Skeletal muscle tissue (tissue), 4 donors: ENCODE measurements around the gene RBMS1. TPM values are rescaled to one million over a fixed set of nuclear protein-coding genes. Genes with fewer than 3 reads are reported as not detected.
A peak's percentile ranks its signal among the peaks of the same experiment; 100 is the strongest.

Experiments used
- H3K27ac ChIP-seq: one replicate; pipeline ENCODE4 v1.7.0; 2013; ENCODE audit warnings: mild to moderate bottlenecking, low read depth, low read length, inconsistent platforms
- H3K27me3 ChIP-seq, 3 donors: one replicate each; pipeline ENCODE4 v1.7.0; 2013; ENCODE audit warnings: low read length in 3 of 3; ENCODE audit not compliant: control insufficient read depth in 3 of 3, insufficient read depth in 3 of 3
- H3K36me3 ChIP-seq, 3 donors: one replicate each; pipeline ENCODE4 v1.7.0; 2013; ENCODE audit warnings: low read length in 3 of 3; ENCODE audit not compliant: control insufficient read depth in 3 of 3, insufficient read depth in 3 of 3
- H3K4me1 ChIP-seq, 3 donors: one replicate each; pipeline ENCODE4 v1.7.0; 2013; ENCODE audit warnings: low read length in 3 of 3, mild to moderate bottlenecking in 3 of 3; ENCODE audit not compliant: control insufficient read depth in 3 of 3, insufficient read depth in 3 of 3
- H3K4me3 ChIP-seq, 3 donors: one replicate each; pipeline ENCODE4 v1.7.0; 2013; ENCODE audit warnings: low read length in 3 of 3
- H3K9ac ChIP-seq, 3 donors: one replicate each; pipeline ENCODE4 v1.7.0; 2013; ENCODE audit warnings: low read length in 3 of 3, mild to moderate bottlenecking in 3 of 3, moderate library complexity in 2 of 3, low read depth in 1 of 3
- H3K9me3 ChIP-seq, 3 donors: one replicate each; pipeline ENCODE4 v1.7.0; 2013; ENCODE audit warnings: low read length in 3 of 3; ENCODE audit not compliant: control insufficient read depth in 3 of 3
- total RNA-seq: library from RNA; depleted of rRNA; stranded (reverse); fragments of >200 nt; gene quantifications from one replicate; pipeline ENCODE4 v1.2.3, GENCODE V29; 2014
- donor health status: Osteomylitis.

RBMS1 gene
- total RNA-seq, 1 donor from 2014 or later, result 48.0 TPM

- peak overlapping the region; percentile 56 for H3K27ac ChIP-seq
- H3K4me3 ChIP-seq, result peak overlapping the region in 2 of 3 donors; percentile 1 to 22
- H3K4me1 ChIP-seq, result peaks cover 49 to 61% (median 51%) of the 10 kb centered on the region in 3 donors
- no peaks in the 10 kb centered on the region for H3K9me3 ChIP-seq
- no peaks in the 10 kb centered on the region for H3K36me3 ChIP-seq
- peak overlapping the region in 1 of 3 donors; percentile 46 for H3K9ac ChIP-seq
- no peaks in the 10 kb centered on the region for H3K27me3 ChIP-seq
Measured at GRCh38 chr2:160238392-160238791, 255.2 kb downstream of the RBMS1 start.

- Histone ChIP-seq H3K36me3 (no peaks in the 10 kb centered on the region), H3K9me3 (no peaks in the 10 kb centered on the region), H3K27me3 (no peaks in the 10 kb centered on the region), H3K9ac (no peak overlapping the region), H3K4me3 (no peak overlapping the region), H3K4me1 (peaks cover 33 to 41% (median 34%) of the 10 kb centered on the region in 3 donors), H3K27ac (no peak overlapping the region)
Measured at GRCh38 chr2:160232905-160233475, 260.6 kb downstream of the RBMS1 start.

GRCh38 chr2:160229591-160229990 is 264.0 kb downstream of the RBMS1 start:
- no peaks in the 10 kb centered on the region for H3K9me3 ChIP-seq
- H3K4me3 ChIP-seq, result no peak overlapping the region
- H3K4me1 ChIP-seq, result peaks cover 48 to 62% (median 58%) of the 10 kb centered on the region in 3 donors
- H3K9ac ChIP-seq, result no peak overlapping the region
- H3K36me3 ChIP-seq, result no peaks in the 10 kb centered on the region
- no peaks in the 10 kb centered on the region for H3K27me3 ChIP-seq
- peak overlapping the region; percentile 76 for H3K27ac ChIP-seq

- peaks cover 58 to 74% (median 71%) of the 10 kb centered on the region in 3 donors for H3K4me1 ChIP-seq
Measured at GRCh38 chr2:160228141-160228917, 265.3 kb downstream of the RBMS1 start.

GRCh38 chr2:160227293-160227915 is 266.2 kb downstream of the RBMS1 start:
- Histone ChIP-seq H3K4me3 (peak overlapping the region in 2 of 3 donors; percentile 7 to 13), H3K27me3 (no peaks in the 10 kb centered on the region), H3K36me3 (no peaks in the 10 kb centered on the region), H3K9me3 (no peaks in the 10 kb centered on the region), H3K9ac (peak overlapping the region in 1 of 3 donors; percentile 7), H3K4me1 (peaks cover 63 to 77% (median 74%) of the 10 kb centered on the region in 3 donors), H3K27ac (peak overlapping the region; percentile 76)

More at GRCh38 chr2:160228141-160228917, 265.3 kb downstream of the RBMS1 start:
- H3K9me3 ChIP-seq, result no peaks in the 10 kb centered on the region
- no peaks in the 10 kb centered on the region for H3K36me3 ChIP-seq
- peak overlapping the region in 1 of 3 donors; percentile 13 for H3K4me3 ChIP-seq
- H3K27ac ChIP-seq, result peak overlapping the region; percentile 76
- no peaks in the 10 kb centered on the region for H3K27me3 ChIP-seq
- H3K9ac ChIP-seq, result peak overlapping the region in 1 of 3 donors; percentile 4

- Histone ChIP-seq H3K27ac (peak overlapping the region; percentile 49), H3K4me1 (peaks cover 73 to 83% (median 78%) of the 10 kb centered on the region in 3 donors), H3K9me3 (no peaks in the 10 kb centered on the region)
Measured at GRCh38 chr2:160226367-160226766, 267.2 kb downstream of the RBMS1 start.

GRCh38 chr2:160225722-160226121 is 267.9 kb downstream of the RBMS1 start:
- H3K4me1 ChIP-seq, result peaks cover 78 to 86% (median 83%) of the 10 kb centered on the region in 3 donors
- no peaks in the 10 kb centered on the region for H3K27me3 ChIP-seq
- peak overlapping the region in 1 of 3 donors; percentile 4 for H3K4me3 ChIP-seq
- peak overlapping the region in 1 of 3 donors; percentile 46 for H3K9ac ChIP-seq
- peak overlapping the region; percentile 77 for H3K27ac ChIP-seq
- no peaks in the 10 kb centered on the region for H3K36me3 ChIP-seq
- H3K9me3 ChIP-seq, result no peaks in the 10 kb centered on the region

More at GRCh38 chr2:160226367-160226766, 267.2 kb downstream of the RBMS1 start:
- Histone ChIP-seq H3K27me3 (no peaks in the 10 kb centered on the region), H3K4me3 (peak overlapping the region in 1 of 3 donors; percentile 14), H3K36me3 (no peaks in the 10 kb centered on the region), H3K9ac (peak overlapping the region in 1 of 3 donors; percentile 46)

GRCh38 chr2:160224507-160224906 is 269.1 kb downstream of the RBMS1 start:
- Histone ChIP-seq H3K9ac (no peak overlapping the region), H3K27ac (peak overlapping the region; percentile 77), H3K4me1 (peaks cover 81 to 96% (median 93%) of the 10 kb centered on the region in 3 donors), H3K9me3 (no peaks in the 10 kb centered on the region), H3K4me3 (no peak overlapping the region), H3K27me3 (no peaks in the 10 kb centered on the region), H3K36me3 (no peaks in the 10 kb centered on the region)

- H3K4me3 ChIP-seq, result no peak overlapping the region
- no peaks in the 10 kb centered on the region for H3K27me3 ChIP-seq
- no peaks in the 10 kb centered on the region for H3K36me3 ChIP-seq
- H3K9ac ChIP-seq, result no peak overlapping the region
- H3K4me1 ChIP-seq, result peaks cover 77 to 95% (median 93%) of the 10 kb centered on the region in 3 donors
- H3K9me3 ChIP-seq, result no peaks in the 10 kb centered on the region
- peak overlapping the region; percentile 77 for H3K27ac ChIP-seq
Measured at GRCh38 chr2:160224060-160224459, 269.5 kb downstream of the RBMS1 start.
